ENCODE measurements around the gene PCOLCE2. TPM values are rescaled to one million over a fixed set of nuclear protein-coding genes. Genes with fewer than 3 reads are reported as not detected.
A peak's percentile ranks its signal among the peaks of the same experiment; 100 is the strongest.

Gene PCOLCE2, protein sequence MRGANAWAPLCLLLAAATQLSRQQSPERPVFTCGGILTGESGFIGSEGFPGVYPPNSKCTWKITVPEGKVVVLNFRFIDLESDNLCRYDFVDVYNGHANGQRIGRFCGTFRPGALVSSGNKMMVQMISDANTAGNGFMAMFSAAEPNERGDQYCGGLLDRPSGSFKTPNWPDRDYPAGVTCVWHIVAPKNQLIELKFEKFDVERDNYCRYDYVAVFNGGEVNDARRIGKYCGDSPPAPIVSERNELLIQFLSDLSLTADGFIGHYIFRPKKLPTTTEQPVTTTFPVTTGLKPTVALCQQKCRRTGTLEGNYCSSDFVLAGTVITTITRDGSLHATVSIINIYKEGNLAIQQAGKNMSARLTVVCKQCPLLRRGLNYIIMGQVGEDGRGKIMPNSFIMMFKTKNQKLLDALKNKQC
- total RNA-seq (2022) (0.34 and 1.1 TPM in 2 replicates), Bru-seq, nascent RNA (percentile 18 among the genes with signal in this experiment), BruChase-seq, experiment 1, labeled RNA remaining after a 2-hour chase (percentile 12 among the genes with signal in this experiment), BruChase-seq, experiment 2, labeled RNA remaining after a 6-hour chase (percentile 12 among the genes with signal in this experiment)
- long read RNA-seq, partial matches to known transcripts, result 0 of 3 reads
- long read RNA-seq, other reads (novel, unspliced or antisense), result 1 of 3 reads

DNA sequence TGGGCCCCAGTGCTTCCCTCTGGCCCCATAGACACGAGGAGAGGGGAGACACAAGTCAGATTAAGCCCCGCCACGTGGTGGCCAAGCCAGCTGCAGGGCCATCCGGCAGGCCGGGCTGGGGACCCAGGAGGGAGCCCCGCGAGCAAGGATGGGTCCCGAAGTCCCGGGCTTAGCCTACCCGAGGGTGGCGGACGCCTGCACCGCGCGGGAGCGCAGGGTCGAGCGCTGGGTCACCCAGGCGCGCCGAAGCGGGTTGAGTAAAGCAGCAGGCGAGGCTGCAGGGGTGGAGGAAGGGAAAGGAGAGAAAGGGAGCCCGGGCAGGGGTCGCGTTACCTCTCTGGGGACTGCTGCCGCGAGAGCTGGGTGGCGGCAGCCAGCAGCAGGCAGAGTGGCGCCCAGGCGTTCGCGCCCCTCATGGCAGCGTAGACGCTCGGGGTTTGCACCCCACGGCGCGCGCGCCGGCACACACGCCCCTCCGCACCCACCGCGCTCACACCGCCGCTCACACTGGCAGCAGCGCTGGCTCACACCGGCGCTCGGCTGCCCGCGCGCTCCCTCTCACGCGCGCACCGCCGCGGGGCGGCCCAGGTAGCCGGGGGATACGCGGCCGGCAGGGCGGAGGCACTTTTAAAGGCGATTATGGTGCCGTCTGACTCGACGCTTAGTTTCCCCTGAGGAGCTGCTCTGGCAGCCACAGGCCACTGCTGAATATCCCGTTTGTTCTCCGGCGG, at the start of gene PCOLCE2:
Gene PCOLCE2, minus strand, starts transcription at position 603 of the 731 bp plus-strand sequence. Its CDS starts 187 bp downstream, at position 416.
- H3K4me3 ChIP-seq (ENCODE audit: low read depth, low read length), result peak within 1 kb of the TSS; percentile 55
- BruUV-seq (replicated peaks), result no TSS peak
- Mint-ChIP-seq H3K27me3 (ENCODE audit: insufficient read depth, unreplicated experiment) (peaks cover 10% of the 10 kb centered on the region), H3K4me1 (ENCODE audit: low read depth, unreplicated experiment) (no peaks in the 10 kb centered on the region), H3K36me3 (ENCODE audit: insufficient read depth, unreplicated experiment) (no peaks in the 10 kb centered on the region), H3K4me3 (ENCODE audit: unreplicated experiment) (peak within 1 kb of the TSS; percentile 79), H3K27ac (ENCODE audit: unreplicated experiment) (no peak within 1 kb of the TSS), H3K9me3 (ENCODE audit: unreplicated experiment) (no peaks in the 10 kb centered on the region)
- no peaks in the 10 kb centered on the region for H3K27me3 ChIP-seq (replicated peaks; ENCODE audit: control insufficient read depth, insufficient read depth, low read length)
- H3K4me1 ChIP-seq, result no peaks in the 10 kb centered on the region
- no peak for TF ChIP-seq CTCF (IDR thresholded peaks at IDR 0.05; ENCODE audit: insufficient read depth in 1 of 2, low read depth in 1 of 2, low read length in 1 of 2, severe bottlenecking in 1 of 2, unreplicated experiment in 1 of 2)
- ChIA-PET CTCF (no interaction called here), POLR2A (interaction anchor here (0.5 kb wide), 1 partner anchor 112 kb away, joined by 11 read pairs; no protein-coding TSS in a partner anchor)
- no peaks in the 10 kb centered on the region for H3K9me3 ChIP-seq
- H3K36me3 ChIP-seq (ENCODE audit: control insufficient read depth, insufficient read depth, low read length), result no peaks in the 10 kb centered on the region
- intact Hi-C loops (cut with micrococcal nuclease; ENCODE audit: unreplicated experiment), result loop anchor here (5.0 kb wide), 1 partner anchor 301 kb away; no protein-coding TSS in a partner anchor
- DNase-seq, result peak in 1 of 2 experiments; percentile 46

- Mint-ChIP-seq H3K4me1 (ENCODE audit: low read depth, unreplicated experiment) (peaks cover 6% of the 10 kb centered on the region), H3K4me3 (ENCODE audit: unreplicated experiment) (no peak overlapping the region), H3K9me3 (ENCODE audit: unreplicated experiment) (no peaks in the 10 kb centered on the region), H3K36me3 (ENCODE audit: insufficient read depth, unreplicated experiment) (no peaks in the 10 kb centered on the region), H3K27ac (ENCODE audit: unreplicated experiment) (no peak overlapping the region), H3K27me3 (ENCODE audit: insufficient read depth, unreplicated experiment) (peaks cover 5% of the 10 kb centered on the region)
- DNase-seq, result no peak
- BruUV-seq (replicated peaks), result no TSS peak
- peaks cover 5% of the 10 kb centered on the region; the same call in 1 of the 2 replicates for H3K4me1 ChIP-seq
- CTCF ChIA-PET, result no interaction called here
- POLR2A ChIA-PET, result no interaction called here
- no peaks in the 10 kb centered on the region for H3K9me3 ChIP-seq
- no peaks in the 10 kb centered on the region; the same call in 1 of the 2 replicates for H3K27me3 ChIP-seq (replicated peaks; ENCODE audit: control insufficient read depth, insufficient read depth, low read length)
- TF ChIP-seq CTCF (IDR thresholded peaks at IDR 0.05; ENCODE audit: insufficient read depth in 1 of 2, low read depth in 1 of 2, low read length in 1 of 2, severe bottlenecking in 1 of 2, unreplicated experiment in 1 of 2), result no peak
- no peak overlapping the region for H3K4me3 ChIP-seq (ENCODE audit: low read depth, low read length)
- intact Hi-C loops (cut with micrococcal nuclease; ENCODE audit: unreplicated experiment), result no loop called here
- H3K36me3 ChIP-seq (ENCODE audit: control insufficient read depth, insufficient read depth, low read length), result no peaks in the 10 kb centered on the region
Measured at GRCh38 chr3:142935963-142936362, 47.1 kb upstream of the PCOLCE2 start.

DNA sequence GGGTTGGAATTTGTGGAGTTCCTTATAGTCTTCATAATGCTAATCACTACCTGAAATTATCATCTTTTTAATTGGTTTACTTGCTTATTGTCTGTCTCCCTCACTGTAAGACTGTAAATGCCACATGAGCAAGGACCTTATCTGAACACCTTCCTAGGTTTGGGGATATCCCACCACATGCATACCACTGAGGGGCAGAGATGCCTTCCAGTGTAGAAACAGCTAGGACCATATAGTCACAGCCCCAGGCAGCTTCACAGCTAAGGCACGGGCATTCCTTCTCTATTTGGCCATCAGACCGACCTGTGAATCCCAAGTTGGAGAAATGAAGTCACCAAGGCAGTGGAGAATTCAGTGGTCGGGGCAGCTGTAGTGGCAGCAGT, 46.0 kb upstream of the PCOLCE2 start:
- H3K36me3 Mint-ChIP-seq (ENCODE audit: insufficient read depth, unreplicated experiment), result no peaks in the 10 kb centered on the region
- no peak overlapping the region for H3K4me3 ChIP-seq (ENCODE audit: low read depth, low read length)
- H3K4me1 ChIP-seq, result 0 out of 2 replicates have a peak, but pooled peaks cover under 1% of the 10 kb centered on the region
- no peaks in the 10 kb centered on the region for H3K4me1 Mint-ChIP-seq (ENCODE audit: low read depth, unreplicated experiment)
- H3K27me3 ChIP-seq (replicated peaks; ENCODE audit: control insufficient read depth, insufficient read depth, low read length), result no peaks in the 10 kb centered on the region; the same call in 1 of the 2 replicates
- no TSS peak for BruUV-seq (replicated peaks)
- DNase-seq, result no peak
- ChIA-PET CTCF (no interaction called here), POLR2A (no interaction called here)
- peaks cover 5% of the 10 kb centered on the region for H3K27me3 Mint-ChIP-seq (ENCODE audit: insufficient read depth, unreplicated experiment)
- H3K27ac Mint-ChIP-seq (ENCODE audit: unreplicated experiment), result no peak overlapping the region
- no peak for TF ChIP-seq CTCF (IDR thresholded peaks at IDR 0.05; ENCODE audit: insufficient read depth in 1 of 2, low read depth in 1 of 2, low read length in 1 of 2, severe bottlenecking in 1 of 2, unreplicated experiment in 1 of 2)
- H3K36me3 ChIP-seq (ENCODE audit: control insufficient read depth, insufficient read depth, low read length), result no peaks in the 10 kb centered on the region
- no peaks in the 10 kb centered on the region for H3K9me3 ChIP-seq
- no peak overlapping the region for H3K4me3 Mint-ChIP-seq (ENCODE audit: unreplicated experiment)
- no peaks in the 10 kb centered on the region for H3K9me3 Mint-ChIP-seq (ENCODE audit: unreplicated experiment)
- intact Hi-C loops (cut with micrococcal nuclease; ENCODE audit: unreplicated experiment), result no loop called here

Measured in Caco-2 (cell line).